Measurements from ENCODE around the gene TSPAN11.
"Not testable (repeated sequence)": the region's sequence is repeated elsewhere in the genome, so short reads cannot be mapped to it uniquely, and the experiment has no call there.

The TSPAN11 gene

GRCh38 chr12:31005256-31005943 lies 78.9 kb downstream of the TSPAN11 start:
- no peak for DNase-seq

DNA sequence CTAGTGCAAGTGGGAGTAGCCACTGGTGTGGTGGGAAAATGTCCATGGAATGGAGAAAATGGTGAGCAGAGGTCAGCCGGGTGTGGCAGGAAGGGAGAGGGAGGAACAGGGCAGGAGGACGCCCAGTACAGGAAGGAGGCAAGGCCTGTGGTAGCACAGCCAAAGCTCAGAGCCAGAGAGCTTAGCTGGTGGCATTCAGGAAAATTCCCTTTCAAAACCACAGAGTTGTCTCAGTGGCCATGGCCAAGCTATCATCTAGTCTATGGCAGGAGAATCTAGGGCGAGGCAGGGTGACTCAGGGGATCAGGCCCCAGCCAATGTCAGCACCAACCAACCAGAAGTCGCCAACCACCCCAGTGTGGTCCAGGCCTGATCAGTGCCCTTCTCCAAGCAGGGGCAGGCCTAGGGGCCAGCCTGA lies 79.4 kb downstream of the TSPAN11 start:
- no peak for DNase-seq

DNA sequence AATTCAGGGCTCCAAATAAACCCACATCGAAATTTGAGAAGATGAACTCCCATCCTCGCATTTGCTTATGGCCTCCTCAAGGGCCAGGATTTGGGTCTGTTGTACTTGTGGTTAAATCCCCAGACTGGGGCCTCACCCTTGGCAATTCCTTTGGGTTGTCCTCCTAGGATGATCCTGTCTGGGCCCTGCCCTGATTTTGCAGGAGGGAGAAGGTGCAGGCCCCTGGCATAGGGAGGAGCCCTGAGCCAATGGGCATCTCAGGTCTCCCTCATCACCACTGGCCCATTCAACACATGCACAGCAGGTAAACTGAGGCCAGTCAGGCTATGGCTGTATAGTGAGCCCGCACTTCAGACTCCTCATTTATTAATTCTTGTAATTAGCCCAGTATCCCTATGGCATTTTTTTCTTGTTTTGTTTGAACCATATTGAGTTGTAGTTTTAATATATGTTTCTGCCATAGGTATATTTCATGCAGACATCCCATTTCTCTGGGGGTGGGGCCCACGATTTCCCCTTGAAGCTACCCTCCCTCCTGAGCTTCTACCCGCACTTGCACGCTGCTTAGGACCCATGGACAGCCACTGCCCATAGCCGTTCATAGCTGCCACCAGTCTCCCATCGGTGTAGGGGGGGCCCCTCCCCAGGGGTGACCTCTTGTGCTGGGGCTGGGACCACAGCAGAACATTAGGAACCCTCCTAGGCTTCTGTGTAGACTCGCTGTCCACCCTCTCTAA lies 80.0 kb downstream of the TSPAN11 start:
- no peak for DNase-seq

DNA sequence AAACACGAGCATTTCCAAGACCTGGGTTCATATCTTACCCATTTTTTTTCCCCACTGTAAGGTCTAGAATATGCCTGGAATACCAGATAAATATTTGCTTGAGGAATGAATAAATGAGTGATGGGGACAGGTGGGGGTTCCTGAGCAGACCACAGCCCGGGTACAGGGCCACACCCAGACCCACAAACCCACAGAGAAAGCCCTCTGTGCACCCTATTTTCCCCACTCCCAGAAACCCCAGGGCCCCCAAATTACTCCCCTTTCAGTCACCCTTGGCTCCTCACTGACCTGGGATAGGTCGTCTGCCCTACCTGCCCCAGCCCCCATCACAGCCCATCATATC lies 80.6 kb downstream of the TSPAN11 start:
- no peak for DNase-seq

- no peak for DNase-seq
Observed at GRCh38 chr12:31007636-31008175, 81.2 kb downstream of the TSPAN11 start.

DNA sequence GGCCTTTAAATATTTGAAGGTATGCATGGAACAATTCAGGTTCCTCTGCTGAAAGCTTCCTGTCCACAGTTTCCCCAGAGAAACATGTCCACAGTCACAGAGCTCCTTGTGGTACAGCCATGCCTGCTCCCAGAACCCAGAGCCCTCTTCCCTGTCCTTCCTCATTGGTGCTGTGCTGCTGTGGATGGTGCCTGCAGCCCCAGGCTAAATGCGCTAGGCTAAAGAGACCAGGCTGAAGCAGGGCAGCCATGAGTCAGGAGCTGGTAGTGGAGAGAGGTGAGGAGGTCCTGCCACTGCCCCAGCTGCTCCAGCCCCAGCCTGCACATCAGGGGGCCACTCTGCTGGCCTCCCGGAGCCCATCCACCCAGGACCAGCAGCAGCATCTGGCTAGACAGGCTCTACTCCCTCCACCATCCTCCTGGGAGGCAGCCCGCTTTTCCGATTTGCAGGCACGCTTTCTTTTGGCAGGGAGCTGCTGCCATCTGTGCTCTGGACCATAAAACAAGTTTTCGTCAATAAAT lies 81.8 kb downstream of the TSPAN11 start:
- no peak for DNase-seq

DNA sequence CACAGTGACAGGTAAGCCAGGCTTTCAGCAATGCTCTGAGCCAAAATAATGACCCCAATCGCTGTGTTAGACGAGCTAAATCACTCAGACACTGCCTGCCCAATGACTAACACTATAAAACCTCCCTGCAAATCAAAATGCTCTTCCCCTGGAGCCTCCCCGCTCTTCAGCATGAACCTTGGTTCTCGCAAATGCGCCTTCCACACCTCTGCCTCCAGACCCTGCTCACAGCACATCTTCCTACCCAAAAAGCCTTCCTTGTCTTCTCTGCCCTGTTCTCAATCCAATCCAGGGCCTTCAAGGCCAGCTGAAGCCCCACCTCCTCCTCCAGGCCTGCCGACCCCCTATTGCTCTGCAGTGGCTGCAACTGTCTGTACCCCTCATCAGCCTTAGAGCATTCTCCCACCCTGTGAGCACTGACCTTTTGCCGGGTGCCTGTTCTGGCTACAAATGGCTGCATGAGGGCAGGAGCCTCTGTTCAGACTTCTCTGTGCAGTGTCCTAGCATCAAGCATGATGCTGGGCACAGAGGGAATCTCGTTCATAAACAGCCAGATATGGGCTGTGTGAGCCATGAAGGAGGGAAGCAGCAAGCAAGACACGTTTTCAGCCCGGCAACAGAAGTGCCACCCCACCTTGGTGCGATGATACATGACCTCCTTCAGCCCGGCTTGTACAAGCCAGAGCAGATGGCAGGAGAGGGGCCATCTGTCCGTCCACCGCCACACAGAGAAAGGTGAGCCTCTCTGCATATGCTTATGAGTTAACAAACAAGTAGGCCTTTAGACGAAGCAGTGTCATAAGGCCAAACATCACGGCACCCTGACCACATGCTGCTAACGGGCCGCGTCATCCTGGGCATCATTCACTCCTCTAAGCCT lies 82.7 kb downstream of the TSPAN11 start:
- DNase-seq = no peak

DNA sequence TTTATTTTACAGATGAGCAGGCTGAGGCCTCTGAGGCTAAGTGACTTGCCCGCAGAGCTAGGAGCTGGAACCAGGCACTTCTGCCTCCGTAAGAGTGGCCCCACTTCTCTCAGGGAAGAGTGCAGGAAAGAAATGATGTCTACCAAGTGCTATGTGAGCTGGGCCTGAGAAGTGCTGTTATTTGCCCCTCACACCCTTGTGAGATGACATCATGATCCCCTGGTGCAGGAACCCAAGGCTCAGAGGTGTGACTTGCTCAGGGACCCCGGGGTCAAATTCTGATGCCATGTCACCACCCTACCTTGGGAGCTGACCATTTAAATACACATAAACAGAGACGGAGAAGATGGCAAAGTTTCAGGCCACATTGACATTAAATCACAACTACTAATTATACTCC lies 83.4 kb downstream of the TSPAN11 start:
- no peak for DNase-seq

DNA sequence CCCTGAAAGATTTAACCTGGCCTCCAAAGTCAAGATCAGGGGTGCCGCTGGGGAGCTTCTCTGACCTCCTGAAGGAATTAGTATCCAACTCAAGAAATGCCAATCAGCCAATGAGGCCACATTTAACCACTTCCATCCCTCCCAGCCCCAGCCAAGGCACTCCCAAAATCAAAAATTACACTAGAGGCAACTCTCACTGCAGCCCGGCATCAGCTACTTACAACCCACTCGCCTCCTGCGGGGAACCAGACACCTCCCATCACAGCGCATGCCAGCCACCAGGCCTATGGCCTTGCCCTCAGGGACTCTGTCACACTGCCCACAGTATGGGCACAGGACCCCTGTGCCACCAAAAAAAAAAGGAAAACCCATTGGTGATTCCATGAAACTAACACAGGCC lies 84.8 kb downstream of the TSPAN11 start:
- DNase-seq = no peak

DNA sequence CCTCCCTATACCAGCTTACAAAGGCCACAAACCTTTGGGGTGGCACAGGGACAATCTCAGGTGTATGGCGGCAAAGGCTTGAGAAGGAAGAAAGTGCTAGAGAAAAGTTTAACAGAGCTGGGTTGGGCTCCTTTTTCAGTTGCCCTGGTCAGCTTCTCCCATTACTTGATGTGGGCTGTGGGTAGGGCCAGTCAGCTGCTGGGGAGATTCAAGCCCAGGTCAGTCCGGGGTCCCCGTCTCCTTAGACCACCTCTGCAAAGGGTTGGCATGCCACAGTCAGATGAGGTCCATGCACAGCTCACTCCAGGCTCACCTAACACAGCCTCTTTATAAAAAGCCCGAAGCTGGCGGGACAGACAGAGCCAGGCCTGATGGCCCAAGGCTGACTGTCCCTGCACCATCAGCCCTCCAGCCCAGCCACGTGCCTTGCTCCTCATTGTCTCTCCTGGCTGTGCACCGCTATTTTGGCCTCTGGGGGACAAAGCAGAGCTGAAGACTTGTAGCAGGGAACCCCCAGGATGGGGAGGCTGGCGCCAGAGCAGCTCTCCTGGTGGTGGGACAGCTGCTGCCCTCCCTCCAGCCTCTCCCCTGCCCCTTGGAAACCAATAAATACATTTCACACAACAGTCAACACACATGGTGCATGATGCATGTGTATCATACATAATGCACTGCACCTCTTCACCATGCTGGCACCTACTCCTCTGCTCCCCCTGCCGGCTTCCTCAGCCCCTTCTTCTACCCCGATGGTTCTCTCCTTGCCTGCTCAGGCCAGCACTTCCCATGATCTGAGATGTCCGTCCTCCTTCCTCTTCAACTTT lies 85.4 kb downstream of the TSPAN11 start:
- no peak for DNase-seq

GRCh38 chr12:31012567-31012891 lies 86.0 kb downstream of the TSPAN11 start:
- DNase-seq = not testable (repeated sequence)

GRCh38 chr12:31015215-31015614 lies 88.7 kb downstream of the TSPAN11 start:
- no peak for DNase-seq

DNA sequence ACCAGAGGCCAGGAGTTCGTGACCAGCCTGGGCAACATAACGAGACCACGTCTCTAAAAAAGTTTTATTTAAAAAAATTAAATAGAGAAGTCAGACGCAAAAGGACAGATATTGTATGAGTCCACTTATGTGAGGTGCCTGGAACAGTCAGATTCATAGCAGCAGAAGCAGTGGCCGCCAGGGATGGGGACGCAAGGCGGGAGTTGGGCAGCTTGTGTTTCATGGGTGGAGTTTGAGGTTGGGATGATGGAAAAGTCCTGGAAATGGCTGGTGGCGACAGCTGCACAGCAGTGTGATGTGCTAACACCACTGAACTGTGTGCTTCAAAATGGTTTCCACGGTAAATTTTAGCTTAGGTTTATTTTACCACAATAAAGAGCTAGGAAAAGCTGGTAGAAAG lies 89.5 kb downstream of the TSPAN11 start:
- no peak for DNase-seq

GRCh38 chr12:31017535-31017934 lies 91.0 kb downstream of the TSPAN11 start:
- DNase-seq = no peak

GRCh38 chr12:31018106-31018789 lies 91.7 kb downstream of the TSPAN11 start:
- DNase-seq = no peak

GRCh38 chr12:31018790-31019505 lies 92.4 kb downstream of the TSPAN11 start:
- DNase-seq = no peak

GRCh38 chr12:31019561-31019960 lies 93.0 kb downstream of the TSPAN11 start:
- no peak for DNase-seq

GRCh38 chr12:31019976-31020375 lies 93.4 kb downstream of the TSPAN11 start:
- no peak for DNase-seq

- DNase-seq = no peak
Observed at GRCh38 chr12:31020385-31021166, 94.0 kb downstream of the TSPAN11 start.

- DNase-seq = no peak
Observed at GRCh38 chr12:31021181-31021580, 94.6 kb downstream of the TSPAN11 start.
